ENCODE data around the gene FLT3.
A peak's percentile ranks its signal among the peaks of the same experiment; 100 is the strongest.
"Not testable (repeated sequence)": the region's sequence is repeated elsewhere in the genome, so short reads cannot be mapped to it uniquely, and the experiment has no call there.

FLT3 gene

GRCh38 chr13:27971236-27971645, 129.1 kb downstream of the FLT3 start:
- DNase-seq: no peak

DNA sequence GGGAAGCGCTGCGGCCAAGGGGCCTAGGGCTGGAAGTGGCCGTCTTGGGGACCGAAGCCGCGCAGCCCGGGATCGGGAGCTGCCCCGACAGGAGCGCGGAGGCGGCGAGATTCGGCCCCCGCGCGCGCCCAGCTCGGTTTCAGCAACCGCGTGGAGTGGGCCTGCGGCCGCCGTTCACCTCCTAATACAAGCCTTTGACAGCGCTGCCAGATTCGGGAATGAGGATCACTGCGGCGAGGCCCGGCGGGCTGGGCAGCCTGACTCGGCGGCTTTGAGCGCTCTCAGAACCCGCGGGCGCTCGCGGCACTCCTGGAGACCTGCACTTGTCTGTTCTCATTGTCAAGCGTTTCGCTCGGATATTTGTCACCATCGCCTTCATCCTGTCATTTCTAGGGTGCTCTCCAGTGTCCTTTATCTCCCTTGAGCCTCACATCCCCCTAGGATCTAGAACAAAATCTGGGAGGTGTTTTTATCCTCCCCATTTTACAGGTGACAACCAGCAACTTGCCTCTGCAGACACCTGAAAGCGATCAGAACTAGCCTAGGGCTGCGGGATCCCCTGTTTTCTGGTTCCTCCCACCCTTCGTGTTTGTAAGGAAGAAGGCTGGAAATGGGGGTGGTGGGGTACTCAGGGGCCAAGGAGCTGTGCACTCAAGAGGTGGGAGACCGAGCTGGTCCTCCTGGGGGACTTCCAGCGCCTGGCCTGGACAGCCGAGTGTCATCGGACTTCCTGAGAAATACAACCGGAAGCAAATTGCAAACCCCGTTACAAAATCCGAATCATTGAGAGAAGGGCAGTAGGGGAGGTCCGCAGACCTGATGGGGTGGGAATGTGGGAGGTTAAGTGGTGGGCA, 129.8 kb downstream of the FLT3 start:
- DNase-seq: no peak

DNA sequence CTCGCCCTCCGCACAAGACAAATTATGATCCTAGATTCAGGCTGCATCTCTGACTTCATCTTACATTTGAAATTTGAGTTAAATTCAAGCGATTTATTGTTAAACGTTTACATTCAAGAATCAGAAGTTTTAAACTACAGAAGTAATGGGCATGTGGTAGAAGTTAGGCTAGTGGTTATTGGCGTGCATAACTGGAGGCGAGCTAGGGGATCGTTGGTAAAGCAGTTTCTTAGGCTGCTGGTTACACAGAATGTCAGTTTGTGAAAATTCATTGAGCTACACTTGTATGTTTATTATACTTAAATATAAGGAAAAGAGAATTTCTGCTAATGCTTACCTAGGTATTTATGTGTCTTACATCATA, 130.5 kb downstream of the FLT3 start:
- no peak for DNase-seq

GRCh38 chr13:27969082-27969865, 131.1 kb downstream of the FLT3 start, which contains the start of gene CDX2:
Gene CDX2, minus strand, starts transcription at chr13:27969315. Its CDS starts 309 bp downstream, at chr13:27969006.
- DNase-seq: no peak

DNA sequence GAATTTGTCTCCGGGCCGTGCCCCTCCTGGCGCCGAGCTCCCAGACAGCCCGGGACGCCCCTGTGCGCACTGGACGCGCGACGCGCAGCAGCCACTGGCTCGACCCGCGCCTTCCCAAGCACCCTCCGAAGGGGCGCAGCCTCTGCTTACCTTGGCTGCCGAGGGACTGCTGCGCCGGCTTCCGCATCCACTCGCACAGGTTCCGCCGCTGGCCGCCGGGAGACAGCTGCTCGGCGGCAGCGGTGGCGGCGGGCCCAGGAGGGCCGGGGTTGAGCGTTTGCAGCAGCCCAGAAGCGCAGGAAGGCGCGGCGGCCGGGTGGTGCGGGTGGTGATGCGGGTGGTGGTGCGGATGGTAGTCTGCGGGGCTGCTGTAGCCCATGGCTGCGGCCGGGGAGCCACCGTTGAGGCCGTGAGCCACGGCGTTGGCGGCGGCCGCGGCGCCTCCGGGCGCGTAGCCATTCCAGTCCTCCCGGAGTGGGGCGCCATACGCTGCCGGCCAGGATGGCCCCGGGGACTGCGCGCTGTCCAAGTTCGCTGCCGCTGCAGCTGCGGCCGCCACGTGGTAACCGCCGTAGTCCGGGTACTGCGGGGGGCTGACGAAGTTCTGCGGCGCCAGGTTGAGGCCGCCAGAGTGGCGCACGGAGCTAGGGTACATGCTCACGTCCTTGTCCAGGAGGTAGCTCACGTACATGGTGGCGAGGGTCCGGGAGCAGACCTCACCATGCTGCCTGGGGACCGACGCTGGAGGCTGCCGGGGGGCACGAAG, 131.9 kb downstream of the FLT3 start:
- DNase-seq: no peak

DNA sequence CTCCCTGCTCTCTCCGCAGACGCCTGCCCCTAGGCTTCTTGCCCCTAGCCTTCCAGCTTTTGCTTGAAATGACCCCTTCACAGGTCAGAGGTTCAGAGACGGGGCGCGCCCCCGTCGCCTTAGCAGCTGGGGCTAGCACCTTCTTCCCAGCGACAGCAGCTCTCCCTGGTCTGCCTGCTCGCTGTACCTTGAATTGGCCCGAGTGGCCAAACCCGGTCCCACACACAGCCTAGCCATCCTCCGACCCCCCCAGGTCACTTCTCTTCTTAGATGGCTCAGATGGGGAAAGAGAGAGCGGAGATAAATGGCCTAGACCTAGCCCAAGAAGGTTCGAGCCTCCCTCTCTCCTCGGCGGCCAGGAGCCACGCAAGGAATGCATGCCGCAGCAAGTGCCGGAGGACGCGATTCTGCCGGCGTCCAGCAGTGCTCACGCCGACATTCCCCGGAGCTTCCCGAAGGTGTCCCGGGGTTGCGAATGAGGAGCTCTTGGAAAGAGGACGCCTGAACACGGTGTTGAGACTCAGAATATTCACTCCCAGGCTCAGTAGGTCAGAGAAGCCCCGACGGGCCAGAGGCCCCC, 132.6 kb downstream of the FLT3 start:
- no peak for DNase-seq

DNA sequence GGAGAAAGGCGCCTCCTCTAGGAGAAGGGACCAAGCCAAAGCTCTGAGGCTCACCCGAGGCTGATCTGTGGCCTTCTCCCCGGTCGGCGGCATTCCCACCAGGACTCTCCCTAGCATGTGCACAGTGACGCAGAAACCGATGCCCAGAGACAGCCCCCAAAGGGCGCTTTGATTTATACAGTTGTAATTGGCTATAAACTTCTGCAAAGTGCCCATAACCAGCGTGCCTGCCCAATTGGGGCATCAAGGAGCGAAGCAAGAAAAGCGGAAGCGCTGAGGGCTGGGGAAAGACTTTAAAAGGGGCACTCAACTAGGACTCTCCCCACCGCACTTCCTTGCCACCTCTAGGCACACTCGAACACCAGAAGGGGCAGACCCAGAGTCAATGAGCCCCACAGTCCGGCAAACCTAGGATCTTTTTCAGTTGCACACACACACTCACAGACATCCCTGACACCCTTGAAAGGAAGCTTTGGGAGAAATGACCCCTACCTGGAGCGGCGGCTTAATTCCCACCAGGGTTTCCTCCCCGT, 133.1 kb downstream of the FLT3 start:
- no peak for DNase-seq

DNA sequence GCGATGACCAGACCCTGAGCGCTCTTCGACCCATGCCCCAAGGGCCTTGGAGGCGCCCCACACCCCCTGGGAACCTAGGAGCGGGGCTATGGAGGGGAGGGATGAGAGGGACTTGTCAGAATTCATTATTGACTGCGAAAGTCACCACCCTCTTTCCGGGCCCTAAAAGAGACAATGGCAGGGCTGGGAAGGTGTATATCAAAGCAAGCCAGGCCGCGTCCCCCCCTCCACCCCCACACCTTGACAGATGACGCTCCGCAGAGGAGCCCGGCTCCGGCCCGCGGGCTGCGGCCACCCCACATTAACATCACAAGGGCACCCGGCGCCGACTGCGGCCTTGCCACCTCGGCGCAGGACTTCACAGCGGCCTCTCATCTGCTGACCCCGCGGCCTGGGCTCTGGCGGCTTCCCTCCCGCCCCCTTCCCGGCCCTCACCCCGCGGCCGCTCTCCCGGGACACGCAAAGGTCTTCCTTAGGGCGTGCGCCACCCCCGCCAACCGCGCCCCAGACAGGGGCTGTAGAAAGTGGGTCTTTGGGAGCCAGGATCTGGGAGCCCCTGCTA, 133.7 kb downstream of the FLT3 start:
- no peak for DNase-seq

- DNase-seq: no peak
Observed at GRCh38 chr13:27965740-27966640, 134.4 kb downstream of the FLT3 start.

GRCh38 chr13:27965343-27965739, 135.0 kb downstream of the FLT3 start:
- DNase-seq: no peak

- DNase-seq: no peak
Observed at GRCh38 chr13:27964741-27965323, 135.5 kb downstream of the FLT3 start.

GRCh38 chr13:27964206-27964605, 136.2 kb downstream of the FLT3 start:
- not testable (repeated sequence) for DNase-seq

- no peak for DNase-seq
Observed at GRCh38 chr13:27963491-27963890, 136.9 kb downstream of the FLT3 start.

DNA sequence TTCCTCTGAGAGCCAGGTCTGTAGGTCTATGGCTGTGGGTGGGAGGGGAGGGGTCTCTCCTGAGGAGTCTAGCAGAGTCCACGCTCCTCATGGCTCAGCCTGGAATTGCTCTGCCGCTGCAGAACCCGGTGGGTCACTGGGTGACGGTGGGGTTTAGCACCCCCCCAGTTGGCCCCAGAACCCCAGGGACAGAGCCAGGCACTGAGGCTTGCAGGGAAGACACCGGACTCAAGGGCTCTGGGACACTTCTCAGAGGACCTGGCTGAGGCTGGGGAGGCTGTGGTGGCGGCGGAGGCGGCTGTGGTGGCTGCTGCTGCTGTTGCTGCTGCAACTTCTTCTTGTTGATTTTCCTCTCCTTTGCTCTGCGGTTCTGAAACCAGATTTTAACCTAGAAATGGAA, 137.4 kb downstream of the FLT3 start:
- DNase-seq: no peak

DNA sequence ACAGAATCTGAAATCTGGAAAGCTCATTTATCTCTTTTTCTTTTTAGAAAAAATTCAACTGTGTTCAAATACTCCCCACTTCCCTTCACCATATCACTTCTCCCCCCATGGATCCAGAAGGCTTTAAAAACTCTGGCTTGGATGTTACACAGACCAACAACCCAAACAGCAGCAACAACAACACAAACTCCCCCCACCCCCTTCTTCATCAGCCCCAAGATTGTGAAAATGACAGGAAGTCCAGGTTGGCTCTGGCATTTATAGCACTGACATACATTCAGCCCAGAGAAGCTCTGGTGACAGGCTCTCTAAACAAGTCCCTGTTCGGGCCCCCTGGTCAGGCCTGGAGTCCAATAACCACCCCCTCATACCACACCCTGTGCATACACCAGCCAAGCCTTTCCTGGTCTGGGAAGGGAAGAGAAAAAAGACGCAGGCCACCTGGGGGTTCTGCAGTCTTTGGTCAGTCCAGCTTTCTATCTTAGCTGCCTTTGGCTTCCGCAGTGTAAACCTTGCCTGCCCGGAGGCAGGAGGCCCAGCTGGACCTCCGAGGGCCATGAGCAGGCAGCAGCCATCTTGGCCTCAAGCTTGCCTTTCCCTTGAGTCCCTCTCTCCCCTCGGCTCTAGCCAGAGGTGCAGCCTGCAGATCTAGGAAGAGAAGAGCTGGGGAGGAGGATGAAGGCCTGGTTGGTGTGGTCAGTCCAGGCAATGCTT, 138.1 kb downstream of the FLT3 start:
- DNase-seq: no peak

DNA sequence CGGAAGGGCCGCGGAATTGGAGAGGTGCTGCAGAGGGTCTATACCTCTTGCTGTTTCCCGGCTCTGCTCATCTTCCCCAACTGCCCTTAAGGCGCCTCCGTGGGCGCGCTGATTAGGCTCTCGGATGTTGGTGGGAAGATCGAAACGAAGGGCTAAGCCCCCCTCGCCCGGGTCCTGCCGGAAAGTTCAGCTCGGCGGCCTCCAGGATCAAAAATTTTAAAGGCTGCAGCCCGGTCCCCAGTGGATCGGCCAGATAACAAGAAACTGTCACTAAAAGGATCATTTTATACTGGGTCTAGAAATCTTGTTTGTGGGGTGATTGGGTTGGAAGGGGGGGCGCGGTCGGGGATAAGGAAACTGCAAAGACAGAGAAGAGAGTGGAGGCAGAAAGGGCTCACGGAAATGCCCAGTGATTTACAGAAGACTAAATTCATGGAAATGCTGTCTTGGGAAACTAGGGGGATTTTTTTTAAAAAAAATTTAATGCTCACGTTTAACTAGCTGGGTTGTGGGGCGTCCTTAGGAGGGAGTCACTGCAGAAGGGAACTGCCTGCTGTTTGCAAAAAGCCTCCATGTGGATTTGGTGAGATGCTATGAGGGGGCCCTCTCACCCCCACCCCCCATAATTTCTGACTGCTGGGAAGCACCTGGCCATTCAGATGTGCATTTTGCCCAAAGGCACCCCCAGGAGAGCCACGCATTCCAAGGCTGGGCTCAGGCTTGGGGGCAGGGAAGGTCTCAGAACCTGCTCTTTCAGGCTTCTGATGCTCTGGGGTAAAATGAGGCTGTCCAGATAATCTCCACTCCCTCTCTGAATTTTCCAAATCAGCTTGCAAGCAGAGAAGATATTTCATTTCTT, 138.9 kb downstream of the FLT3 start:
- DNase-seq: no peak

GRCh38 chr13:27960362-27961226, 139.8 kb downstream of the FLT3 start:
- DNase-seq: peak; percentile 51

- no peak for DNase-seq
Observed at GRCh38 chr13:27959976-27960361, 140.4 kb downstream of the FLT3 start.

Measured in activated CD4-positive, alpha-beta T cell treated with anti-CD3 and anti-CD28 coated beads, Interleukin-10, Interleukin-2, amounts not matched to agents 100 ng/mL and 50 ng/mL, durations not matched to agents 16 hours and 8 hours (primary cell).